Pulmonary artery endothelial cell (primary cell): ENCODE data around the gene PKP1. TPM values are rescaled to one million over a fixed set of nuclear protein-coding genes. Genes with fewer than 3 reads are reported as not detected.

Source experiments
- DNase-seq: peaks from one replicate; pipeline ENCODE4 v3.0.0-alpha.2; 2011; ENCODE audit warnings: low read depth, low spot score
- total RNA-seq: library from RNA; depleted of rRNA; stranded (reverse); fragments of >200 nt; gene quantifications from 2 replicates; pipeline ENCODE4 v1.2.3, GENCODE V29; 2014

Gene PKP1
- total RNA-seq, 1 donor from 2014 or later, result under 0.01 TPM

DNA sequence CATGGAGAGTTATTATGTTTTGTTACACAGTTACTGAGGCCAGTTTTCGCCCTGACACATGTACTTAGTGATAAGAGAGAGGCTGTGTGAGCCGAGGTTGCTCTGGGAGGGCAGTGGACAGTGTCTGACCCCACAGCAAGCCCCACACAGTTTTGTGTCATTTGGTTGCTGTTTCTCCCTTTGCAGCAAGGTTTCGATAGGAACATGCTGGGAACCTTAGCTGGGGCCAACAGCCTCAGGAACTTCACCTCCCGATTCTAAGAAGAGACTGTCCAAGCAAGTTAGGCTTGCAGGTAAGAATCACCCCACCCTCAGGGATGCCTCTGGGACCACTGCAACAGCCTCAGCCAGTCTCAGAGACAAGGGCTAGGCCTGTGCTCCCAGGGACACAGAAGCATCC, 45.3 kb downstream of the PKP1 start:
- DNase-seq, result no peak

DNA sequence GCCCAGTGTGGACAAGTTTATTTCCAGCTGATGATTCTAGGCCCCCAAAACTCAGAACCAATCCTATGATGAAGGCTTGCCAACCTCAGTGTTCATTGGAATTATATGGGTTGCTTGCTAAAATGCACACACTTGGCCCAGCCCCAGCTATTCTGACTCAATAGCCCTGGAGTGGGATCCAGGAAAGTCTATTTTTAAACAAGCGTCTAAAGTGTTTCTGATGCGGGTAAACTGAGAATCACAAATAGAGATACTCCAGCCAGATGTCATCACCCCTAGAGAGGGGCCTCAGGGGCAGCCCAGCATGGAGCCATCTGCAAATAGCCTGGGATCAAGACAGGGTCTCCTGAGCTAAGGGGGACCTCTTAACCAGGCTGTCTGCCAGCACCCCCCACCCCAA, 46.0 kb downstream of the PKP1 start:
- DNase-seq, result no peak

- DNase-seq, result no peak
Observed at GRCh38 chr1:201329801-201330200, 46.5 kb downstream of the PKP1 start.

DNA sequence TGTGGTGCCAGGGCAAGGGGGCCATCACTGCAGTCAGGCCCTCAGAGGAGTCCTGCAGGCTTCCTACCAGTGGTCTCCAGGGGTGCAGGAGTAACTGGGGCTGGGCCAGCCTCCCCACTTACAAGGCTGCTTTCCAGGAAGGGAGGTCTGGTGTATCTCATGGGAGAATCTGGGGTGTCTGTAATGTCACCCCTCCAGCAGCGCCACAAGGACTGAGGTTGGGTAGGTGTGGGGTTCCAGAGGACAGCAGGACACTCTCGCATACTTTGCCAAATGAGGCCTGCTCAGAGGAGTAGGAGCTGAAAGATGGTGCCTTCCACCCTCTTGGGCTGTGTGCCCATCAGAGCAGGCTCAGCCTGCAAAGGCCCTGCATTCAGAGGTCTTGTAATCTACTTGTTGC, 47.2 kb downstream of the PKP1 start:
- DNase-seq, result no peak

GRCh38 chr1:201331166-201331565, 47.9 kb downstream of the PKP1 start:
- no peak for DNase-seq

GRCh38 chr1:201332021-201332420, 48.7 kb downstream of the PKP1 start:
- DNase-seq, result no peak

- DNase-seq, result no peak
Observed at GRCh38 chr1:201332616-201333335, 49.5 kb downstream of the PKP1 start.

- DNase-seq, result no peak
Observed at GRCh38 chr1:201334325-201335173, 51.2 kb downstream of the PKP1 start.

- DNase-seq, result no peak
Observed at GRCh38 chr1:201335174-201335870, 52.0 kb downstream of the PKP1 start.

GRCh38 chr1:201335901-201336300, 52.6 kb downstream of the PKP1 start:
- DNase-seq, result no peak

- DNase-seq, result no peak
Observed at GRCh38 chr1:201336711-201337450, 53.6 kb downstream of the PKP1 start.

DNA sequence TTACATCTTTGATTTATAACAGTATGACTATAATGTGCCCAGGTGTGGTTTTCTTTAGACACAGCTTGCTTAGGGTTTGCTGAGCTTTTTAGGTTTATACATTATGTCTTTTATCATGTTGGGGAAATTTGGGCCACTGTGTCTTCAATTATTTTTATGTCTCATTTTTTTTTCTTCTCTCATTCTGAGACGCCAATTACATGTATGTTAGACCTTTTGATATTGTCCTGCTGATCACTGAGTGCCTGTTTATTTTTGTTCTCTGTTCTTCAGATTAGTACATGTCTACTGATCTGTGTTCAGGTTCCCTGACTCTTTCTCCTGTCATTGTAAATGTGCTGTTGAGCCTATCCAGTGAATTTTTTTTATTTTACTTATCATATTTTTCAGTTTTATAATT, 58.1 kb downstream of the PKP1 start:
- no peak for DNase-seq

GRCh38 chr1:201344206-201345080, 61.1 kb downstream of the PKP1 start:
- DNase-seq, result no peak

GRCh38 chr1:201345081-201345355, 61.7 kb downstream of the PKP1 start:
- no peak for DNase-seq

DNA sequence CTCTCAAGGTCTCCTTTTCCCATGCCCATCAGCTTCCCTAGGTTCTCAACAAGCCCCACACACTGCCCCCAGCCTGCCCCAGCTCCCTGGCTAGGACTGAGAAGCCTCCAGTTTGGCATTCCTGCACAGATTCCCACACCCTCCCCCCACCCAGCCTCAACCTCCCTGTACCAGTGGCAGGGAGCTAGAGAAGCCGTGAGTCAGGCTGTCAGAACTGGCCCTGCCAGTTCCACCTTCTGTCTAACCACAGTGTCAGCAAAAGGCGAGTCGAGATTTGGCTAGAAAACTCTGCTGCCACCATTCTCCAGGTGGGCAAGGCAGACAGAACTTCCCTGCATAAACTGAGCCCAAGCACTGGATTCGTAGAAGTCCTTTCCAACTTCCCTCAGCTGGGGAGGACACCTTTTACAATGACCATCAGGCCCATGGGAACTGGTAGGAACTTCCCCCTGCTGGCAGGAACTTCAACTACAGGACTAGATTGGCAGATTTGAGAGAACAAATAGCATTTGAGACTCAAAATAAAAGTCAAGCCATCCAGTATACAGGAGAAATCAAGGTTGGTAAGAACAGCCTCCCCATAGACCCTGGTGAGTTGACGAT, 63.1 kb downstream of the PKP1 start:
- no peak for DNase-seq

DNA sequence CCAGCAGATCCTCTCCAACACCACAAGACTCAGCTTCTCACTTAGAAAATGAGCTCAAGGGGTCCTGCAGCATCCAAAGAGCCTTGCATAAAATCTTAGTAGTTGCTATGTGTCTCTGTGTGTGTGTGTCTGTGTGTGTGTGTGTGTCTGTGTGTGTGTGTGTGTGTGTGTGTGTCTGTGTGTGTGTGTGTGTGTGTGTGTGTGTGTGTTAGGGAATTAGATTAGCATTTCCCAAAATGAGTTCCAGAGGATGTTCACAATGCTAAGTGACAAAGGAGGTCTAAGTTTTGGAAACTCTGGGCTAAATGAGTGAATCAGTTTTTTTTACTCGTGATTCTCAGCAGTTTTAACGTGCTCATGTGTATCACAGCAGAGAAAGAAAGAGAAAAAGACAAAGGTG, 63.7 kb downstream of the PKP1 start:
- no peak for DNase-seq

GRCh38 chr1:201347498-201348210, 64.3 kb downstream of the PKP1 start:
- no peak for DNase-seq

- DNase-seq, result no peak
Observed at GRCh38 chr1:201348211-201348566, 64.9 kb downstream of the PKP1 start.

DNA sequence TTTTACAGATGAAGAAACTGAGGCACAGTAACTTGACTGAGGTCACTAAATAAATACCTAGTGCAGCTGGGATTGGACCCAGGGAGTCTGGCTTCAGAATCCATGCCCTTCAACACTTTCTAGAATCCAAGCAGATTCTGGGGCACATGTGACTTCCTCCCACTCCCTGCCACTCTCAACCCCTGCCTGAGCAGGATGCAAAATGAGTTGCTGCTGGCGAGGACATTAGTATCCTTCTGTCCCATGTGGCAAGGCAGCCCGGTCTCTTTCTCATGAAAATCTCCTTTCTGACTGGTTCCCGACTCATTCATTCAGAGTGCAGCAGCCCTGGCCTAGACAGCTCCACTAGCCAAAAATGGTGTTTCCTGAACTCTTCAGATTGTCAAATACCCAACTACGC, 65.8 kb downstream of the PKP1 start:
- no peak for DNase-seq

GRCh38 chr1:201350361-201350725, 67.0 kb downstream of the PKP1 start:
- no peak for DNase-seq
